ENCODE measurements around the gene SLC26A1.

SLC26A1 gene, protein sequence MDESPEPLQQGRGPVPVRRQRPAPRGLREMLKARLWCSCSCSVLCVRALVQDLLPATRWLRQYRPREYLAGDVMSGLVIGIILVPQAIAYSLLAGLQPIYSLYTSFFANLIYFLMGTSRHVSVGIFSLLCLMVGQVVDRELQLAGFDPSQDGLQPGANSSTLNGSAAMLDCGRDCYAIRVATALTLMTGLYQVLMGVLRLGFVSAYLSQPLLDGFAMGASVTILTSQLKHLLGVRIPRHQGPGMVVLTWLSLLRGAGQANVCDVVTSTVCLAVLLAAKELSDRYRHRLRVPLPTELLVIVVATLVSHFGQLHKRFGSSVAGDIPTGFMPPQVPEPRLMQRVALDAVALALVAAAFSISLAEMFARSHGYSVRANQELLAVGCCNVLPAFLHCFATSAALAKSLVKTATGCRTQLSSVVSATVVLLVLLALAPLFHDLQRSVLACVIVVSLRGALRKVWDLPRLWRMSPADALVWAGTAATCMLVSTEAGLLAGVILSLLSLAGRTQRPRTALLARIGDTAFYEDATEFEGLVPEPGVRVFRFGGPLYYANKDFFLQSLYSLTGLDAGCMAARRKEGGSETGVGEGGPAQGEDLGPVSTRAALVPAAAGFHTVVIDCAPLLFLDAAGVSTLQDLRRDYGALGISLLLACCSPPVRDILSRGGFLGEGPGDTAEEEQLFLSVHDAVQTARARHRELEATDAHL

DNA sequence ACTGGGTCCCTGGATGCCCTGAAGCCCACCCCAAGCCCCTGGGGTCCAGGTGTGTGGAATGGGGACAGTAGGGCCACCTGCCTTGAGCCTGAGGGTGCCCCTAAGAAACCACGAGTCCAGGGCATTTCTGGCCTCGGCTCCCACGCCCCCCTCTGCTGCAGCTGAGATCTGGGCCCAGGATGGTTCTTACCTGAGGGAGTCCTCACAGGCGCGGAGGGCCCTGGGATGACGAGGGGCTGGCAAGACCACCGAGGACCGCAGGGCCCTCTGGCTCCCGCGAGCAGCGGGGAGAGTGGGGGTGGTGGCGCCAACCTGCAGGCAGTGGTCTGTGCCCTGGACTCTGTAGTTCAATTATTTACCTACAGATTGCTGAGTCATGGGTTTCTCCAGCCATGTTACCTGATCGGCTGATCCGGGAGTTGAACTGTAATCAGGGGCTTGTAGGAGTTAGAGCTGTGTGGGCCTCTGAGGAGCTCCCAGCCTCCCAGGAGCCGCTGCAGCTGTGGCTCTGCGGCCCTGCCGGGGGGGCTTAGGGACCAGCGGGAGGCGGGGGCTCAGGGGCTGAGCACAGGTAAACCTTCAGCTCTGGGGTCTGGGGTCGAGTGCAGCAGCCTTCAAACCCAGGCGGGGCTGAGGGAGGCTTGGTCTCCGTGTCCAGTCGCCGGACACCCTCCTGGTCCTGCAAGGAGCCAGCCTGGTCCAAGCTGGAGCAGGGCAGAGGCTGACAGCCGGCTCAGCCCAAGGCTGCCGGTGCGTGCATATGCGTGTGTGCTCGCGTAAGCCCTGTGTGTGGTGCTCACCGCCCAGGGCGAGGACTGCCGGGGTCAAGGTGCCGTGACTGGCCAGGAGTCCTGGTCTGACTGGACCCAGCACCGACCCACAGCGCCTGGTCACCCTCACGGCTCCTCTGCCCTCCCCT lies at the start of gene SLC26A1:
Gene SLC26A1, minus strand, starts transcription at position 294 of the 919 bp plus-strand sequence. CDS start 1,701 bp downstream, outside the sequence.
- no peak for DNase-seq

DNA sequence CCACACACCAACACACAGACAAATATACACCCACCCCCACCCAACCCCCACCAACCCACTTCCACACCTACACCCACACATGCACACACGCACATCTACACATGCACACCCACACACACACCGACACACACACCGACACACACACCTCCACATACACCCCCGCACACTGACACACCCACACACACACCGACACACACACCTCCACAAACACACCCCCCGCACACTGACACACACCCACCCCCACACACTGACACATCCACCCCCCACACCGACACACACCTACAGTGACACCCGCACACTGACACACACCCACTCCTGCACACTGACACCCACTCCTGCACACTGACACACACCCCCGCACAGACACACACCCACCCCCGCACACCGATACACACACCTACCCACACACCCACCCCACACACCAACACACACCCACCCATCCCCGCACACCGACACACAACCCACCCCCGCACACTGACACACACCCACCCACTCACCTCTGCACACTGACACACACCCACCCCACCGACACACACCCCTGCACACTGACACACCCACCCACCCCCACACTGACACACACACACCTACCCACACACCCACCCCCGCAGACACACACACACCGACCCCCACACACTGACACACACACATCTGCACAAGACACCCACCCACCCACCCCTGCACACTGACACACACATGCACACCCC lies 49.3 kb upstream of the SLC26A1 start:
- no peak for DNase-seq

DNA sequence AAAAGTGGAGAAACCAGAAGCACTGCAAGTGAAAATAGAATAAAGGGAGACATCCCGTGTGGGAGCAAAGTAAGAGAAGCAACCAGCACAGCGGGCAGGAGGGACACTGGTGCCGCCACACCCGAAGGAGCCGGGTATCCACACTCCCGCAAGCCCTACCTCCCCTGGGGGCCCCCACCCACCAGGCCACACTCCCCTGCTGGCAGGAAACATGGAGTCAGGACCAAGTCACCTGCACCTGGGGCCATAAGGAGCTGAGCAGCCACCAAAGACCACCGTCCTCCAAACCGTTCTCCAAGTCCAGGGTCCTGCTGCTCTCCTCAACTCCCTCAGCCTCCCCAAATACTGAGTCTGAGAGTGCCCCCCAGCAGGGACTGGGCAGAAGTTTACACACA lies 48.7 kb upstream of the SLC26A1 start:
- no peak for DNase-seq

DNA sequence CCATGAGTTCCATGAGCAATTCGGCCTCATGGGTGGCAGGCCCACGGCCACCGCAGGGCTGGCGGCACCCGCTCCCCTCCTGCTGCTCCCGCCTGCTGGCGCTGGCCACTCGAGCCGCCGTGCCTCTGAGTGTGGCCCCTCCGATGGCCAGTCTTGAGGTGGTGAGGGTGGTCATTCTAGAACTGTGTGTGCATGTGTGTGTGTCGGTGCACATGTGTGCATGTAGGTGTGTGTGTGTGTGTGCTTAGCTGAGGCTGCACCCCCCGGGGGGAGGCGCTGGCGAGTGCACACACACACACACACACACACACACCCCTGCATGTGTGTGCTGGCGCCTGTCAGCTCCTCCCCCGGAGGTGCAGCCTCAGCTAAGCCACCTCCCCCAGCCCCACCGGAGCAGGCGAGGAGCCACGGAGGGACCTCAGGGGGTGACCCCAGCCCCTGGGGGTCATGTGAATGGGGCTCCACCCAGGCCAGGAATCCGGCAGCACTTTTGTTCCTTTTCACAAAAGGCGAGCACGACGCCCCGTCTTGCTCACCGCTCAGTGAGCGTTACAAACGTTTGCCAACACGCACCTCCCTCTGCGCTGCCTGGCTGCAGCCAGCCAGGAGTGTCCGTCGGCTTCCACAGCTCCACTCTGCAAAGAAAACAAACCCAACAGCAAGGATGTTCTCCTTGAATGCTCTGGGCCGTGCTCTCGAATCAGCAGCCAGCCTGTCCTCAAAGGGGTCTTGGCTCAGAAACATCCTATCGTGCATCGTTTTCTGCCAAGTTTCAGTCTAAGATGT lies 48.1 kb upstream of the SLC26A1 start:
- DNase-seq, result no peak

DNA sequence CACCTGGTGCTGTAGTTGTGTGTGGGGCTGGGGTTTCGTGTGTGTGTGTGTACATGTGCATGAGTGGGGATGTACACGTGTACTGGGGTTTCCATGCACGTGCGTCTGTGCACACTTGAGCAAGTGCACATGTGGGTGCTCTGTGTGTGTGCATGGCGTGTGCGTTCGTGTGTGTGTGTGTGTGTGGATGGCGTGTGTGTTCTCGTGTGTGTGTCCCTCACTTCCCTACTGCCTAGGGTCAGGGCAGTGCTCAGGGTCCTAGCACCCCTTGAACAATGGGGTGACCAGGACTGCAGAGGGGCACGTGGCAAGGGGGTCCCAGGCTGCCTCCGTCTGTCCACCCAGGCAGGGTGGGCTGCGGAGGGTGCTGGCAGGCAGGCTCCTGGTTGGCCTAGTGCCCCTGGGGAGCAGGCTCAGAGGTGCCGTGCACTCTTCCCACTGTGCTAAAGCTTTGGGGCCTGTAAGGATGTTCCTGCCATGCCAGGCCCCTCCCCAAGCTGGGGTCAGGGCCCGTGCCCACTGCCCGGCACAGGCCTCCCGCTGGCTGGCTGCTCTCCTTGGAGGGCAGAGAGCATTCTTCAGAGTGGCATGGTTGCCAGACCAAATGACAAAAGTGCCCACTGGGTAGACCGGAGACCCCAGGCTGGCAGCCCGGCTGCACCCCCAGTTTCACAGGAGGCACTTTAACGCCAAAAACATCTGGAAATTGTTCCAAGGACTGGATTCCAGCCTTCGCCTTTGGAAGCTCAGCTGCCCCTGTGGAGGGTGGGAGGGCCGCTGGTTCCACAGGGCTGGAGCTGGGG lies 47.3 kb upstream of the SLC26A1 start:
- DNase-seq, result no peak

DNA sequence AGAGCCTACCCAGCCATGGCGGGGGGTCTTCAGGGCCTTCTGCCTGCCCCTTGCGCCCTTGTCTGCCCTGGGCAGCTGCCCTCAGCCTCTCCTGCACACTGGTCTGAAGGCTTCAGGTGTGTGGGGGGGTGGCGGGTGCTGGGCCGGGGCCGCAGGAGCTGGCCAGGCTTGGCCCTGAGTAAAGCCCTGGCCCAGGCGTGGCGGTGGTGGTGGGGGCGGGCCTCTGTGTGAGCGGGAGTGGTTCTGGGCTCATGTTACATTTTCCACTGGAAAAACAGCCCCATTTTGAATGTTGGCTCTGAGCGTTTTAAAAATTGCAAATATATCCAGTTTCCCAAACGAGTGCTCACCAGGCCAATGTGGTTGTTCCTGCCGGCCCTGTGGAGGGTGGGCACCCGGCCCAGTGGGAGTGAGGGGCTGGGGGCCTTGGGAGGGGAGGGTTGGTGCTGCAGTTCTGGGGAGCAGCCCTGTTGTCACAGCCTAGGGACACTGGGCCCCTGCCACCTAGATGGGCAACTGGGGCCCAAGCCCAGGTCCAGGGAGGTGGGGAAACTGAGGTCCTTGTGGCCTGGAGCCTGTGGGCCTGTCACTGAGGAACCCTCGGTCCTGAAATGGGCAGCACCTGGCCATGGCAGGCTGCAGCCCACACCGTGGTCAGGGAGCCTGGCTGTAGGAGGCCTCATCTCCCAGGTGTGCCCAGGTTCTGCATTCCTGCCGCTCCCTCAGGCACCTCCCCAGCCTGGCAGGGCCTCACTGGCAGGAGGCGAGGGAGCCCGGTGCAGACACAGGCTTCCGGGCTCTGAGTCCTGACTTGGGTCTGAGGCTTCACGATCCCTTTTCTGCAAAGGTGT lies 46.5 kb upstream of the SLC26A1 start:
- no peak for DNase-seq

DNA sequence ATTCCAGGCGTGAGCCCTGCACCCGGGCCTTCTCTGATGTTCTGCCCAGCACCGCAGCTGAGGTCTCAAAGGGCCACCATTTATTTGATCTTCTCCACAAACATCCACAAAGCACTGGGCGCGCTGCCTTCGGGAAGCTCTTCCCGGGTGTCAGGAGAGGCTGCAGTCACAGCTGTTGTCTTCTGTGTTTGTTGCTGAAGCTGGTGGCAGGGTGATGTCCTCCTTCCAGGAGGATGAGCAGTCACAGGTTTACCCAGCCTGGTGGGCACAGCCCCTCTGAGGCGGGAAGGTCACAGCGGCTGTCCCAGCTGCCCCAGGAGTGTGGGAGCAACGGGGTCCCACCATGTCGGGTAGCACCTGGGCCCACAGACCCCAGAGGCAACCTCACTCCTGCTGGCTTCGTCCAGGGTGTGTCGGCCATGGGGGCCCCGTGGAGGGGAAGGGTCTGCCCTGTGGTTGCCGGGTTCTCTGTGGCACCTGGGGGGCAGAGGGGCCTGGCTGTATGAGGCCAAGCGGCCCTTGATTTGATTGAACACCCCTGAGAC lies 45.8 kb upstream of the SLC26A1 start:
- no peak for DNase-seq

DNA sequence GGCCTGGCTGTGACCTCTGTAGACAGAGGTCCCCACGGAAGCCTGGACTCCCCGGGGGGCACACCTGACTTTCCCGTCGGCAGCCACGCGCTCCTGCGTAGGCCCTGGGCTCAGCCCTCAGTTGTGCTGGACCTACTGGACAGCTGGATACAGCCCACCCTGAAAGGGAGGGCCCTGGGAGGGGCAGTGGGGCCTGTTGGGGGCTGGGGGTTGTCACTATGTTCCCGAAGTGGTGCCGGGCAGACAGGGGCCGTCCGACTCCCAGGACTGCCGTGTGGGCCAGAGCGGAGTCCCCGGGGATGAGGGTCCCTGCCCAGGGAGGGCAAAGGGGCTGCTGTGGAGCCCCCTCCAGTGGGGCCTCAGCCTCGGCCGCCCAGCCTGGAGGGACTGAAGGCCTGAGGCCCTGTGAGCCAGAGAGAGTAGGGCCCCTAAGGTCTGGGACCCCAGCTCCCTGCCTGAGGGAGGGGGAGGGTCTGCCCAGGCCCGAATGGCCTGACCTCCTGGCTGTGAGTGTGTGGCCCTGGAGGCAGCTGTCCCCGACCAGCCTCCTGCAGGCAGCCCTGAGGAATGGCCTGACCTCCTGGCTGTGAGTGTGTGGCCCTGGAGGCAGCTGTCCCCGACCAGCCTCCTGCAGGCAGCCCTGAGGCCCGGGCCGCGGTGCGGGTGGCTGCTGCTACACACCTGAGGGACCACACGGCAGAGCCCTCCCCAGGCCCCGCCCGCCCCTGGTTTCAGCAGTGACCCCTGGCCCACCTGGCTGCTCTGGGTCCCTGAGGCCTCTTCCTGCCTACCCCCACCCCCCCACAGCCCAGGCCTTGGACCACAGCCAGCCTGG lies 44.0 kb upstream of the SLC26A1 start:
- no peak for DNase-seq

DNA sequence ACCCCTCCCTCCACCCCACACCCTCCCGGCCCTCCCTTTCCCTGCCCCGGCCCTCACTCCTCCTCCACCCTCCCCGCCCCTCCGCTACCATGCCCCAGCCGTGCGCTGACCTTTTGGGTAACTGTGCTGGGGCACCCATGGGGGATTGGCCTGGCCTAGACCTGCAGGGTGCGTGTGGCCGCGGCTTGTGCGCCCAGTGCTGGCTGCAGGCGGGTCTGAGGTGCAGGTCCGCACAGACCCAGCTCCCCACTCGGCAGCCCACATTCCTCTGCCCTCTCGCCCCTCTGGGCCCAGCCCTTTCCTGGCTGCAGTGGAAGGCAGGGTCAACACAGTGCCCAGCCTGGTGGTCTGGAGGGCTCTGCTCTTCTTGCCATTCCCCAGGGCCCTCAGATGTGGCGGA lies 42.9 kb upstream of the SLC26A1 start:
- no peak for DNase-seq

DNA sequence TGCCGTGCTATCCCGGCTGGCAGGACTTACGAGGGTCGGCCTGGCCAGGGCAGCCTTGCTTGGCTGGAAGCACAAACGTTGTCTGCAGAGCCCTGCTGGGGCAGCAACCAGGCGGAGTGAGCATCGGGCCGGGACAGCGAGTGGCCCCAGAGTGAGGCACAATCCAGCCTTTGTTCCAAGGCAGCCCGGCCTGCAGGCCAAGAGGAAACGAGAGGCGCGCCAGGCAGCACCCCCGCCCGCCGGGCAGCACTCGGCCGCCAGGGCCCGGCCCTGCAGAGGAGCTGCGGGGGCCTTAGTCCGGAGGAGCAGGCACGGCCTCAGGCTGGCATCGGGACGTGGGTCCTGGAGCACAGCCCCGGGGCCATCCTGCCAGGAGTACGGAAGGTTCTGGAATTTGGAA lies 42.3 kb upstream of the SLC26A1 start:
- DNase-seq, result no peak

DNA sequence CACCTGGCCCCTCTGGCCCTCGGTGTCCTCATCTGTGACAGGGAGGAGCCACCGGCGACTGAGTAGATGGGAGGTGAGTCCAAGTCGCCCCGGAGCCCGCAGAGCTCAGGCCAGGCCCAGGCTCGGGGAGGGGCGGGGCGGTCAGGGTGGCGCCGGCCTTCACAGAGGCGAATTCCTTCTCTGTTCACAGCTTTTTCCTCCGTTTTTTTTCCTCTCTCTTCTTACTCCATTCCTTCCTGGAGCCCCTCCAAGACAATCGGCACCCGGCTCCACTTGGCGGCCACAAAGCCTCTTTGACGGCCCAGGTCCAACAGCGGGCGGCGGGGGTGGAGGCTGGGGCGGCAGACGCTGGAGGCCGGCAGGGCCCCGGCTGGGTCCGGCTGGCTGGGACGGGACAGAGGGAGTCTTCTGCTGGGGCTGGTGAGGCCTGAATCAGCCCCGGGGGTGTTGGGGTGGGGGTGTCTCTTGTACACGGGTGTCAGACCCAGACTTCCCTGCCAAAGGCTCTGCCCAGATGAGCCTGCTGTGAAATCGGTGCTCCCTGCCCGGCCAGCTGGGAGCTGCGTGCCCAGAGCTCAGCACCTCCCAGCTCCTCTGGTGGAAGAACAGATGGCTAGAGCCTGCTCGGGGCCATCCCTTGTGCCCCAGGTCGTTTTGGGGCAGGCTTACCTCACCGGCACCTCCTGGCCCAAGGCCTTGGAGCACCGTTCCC lies 40.8 kb upstream of the SLC26A1 start:
- DNase-seq, result no peak

DNA sequence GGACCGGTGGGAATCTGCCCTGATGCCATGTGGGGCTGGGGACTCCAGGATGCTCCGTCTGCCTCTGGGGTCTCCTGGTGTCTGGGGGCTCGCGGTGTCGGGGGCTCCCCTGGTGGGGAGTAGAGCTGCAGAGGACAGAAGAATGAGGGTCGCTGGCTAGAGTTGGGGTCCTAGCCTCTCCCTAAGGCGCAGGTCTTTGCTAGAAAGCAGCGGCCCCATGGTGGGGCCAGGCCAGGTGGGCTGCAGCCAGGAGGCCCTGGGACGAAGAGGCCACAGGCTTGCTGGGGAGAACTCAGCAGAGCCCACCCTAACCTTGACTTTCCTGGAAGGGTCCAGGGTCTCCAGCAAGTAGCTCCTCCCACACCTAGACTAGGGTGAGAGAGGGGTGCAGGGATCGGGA lies 39.7 kb upstream of the SLC26A1 start:
- no peak for DNase-seq

DNA sequence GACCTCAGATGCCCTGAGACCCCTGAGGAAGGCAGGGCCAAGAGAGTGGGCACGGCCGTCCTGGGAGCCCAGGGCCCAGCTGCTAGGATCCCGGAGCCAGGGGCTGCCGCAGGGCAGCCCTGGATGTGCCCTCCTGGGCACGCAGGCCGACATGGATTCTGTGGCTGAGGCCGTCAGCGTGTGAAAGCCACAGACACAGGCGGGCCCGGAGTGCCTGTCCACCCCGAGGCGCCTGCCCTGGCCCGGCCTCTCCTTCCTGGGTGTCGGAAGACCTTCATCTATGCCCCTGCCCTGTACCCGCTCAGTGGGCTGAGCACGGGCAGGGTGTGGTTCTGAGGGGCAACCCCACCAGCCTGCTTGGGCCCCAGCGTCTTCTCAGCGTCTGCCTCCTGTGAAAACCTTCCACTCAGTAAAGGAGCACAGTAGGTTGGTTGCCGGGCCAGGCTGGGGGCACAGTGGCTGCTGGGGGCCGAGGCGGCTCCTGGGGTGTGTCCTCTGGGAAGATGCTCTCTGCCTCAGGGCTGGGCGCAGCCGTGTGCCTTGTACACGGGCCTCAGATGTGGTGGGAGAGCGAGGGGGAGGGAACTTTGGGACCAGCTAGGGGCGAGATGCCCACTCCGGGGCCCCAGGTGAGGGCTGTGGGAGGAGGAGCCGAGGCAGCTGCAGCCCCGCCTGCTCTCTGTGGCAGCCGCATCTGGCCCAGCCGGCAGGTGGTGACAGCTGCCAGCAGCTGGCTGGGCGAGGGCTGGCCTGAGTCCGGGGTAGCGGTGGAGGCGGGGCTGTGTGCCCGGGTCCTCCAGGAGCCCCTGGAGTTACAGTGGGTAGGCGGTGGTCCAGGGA lies 39.0 kb upstream of the SLC26A1 start:
- no peak for DNase-seq

DNA sequence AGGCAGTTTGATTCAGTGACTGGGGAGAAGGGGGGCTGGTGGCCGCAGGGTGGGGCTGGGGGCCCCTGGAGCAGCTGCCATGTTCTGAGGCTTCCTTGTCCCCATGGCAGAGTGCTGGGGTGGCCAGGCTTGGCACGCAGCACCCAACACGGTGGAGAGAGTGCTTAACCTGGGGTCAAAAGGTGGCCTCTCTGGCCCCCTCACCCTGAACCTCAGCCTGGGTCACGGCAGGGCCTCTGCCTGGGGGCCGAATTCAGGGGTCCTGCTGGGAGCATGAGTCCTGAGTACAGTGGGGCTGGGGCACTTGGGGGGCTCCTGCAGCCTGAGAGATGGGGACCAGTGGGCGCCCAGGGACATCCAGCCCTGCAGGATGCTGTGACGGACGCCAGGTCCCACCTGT lies 38.1 kb upstream of the SLC26A1 start:
- DNase-seq, result no peak

DNA sequence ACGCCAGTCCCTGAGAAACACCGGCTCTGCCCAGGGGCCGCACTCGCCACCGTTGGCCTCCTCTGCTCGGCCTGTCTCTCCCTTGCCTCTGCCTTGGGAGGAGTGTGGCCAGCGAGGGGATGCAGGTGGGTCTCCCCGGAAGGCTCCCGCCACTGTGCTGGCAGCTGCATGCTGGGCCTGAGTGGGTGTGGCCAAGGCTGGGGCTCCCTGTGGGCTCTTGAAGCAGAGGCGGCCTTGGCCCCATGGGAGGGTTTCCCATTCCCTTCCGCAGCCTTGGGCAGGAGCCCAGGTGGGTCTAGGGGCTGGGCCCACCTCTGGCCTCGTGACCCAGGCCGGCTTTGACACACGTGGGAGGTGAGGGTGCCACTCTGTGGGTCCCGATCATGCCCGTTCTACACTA lies 37.4 kb upstream of the SLC26A1 start:
- DNase-seq, result no peak

DNA sequence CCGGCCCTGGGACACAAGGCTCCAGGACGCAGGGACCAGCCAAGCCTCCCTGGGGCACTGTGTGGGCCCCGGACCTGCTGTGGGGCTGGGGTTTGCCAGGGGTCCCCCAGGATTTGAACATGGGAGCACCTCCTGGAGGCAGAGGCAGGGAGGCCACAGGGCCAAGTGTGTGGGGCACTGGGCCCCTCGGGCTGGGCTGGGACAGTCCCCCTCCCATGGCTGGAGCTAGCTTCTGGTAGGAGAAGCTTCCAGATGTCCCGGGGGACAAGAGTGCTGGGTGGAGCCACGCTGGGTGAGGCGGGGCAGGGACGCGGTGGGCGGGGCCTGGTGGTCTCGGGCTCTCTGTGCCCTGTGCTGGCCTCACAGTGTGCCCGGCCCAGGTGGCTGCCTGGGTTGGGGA lies 36.8 kb upstream of the SLC26A1 start:
- no peak for DNase-seq

DNA sequence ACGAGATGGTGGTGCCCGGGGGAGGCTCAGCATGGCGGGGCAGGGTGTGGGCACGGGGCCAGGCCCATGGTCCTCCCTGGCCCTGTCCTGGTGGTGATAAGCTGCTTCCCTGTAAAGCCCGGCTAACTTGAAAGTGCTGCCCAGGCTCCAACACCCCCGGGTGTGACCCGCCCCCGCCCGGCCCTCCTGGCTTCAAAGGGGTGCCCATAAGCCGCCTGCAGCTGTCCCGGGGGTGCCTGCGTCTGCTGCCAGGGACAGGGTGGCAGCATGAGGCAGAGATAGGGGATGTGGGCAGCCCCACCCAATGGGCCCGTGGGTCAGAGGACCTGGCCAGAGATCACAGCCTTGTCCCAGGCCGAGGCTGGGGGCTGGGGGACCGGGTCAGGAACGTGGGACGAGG lies 36.3 kb upstream of the SLC26A1 start:
- DNase-seq, result no peak
